ENCODE measurements around the gene KNOP1.

The KNOP1 gene

GRCh38 chr16:19697756-19698318, 20.2 kb downstream of the KNOP1 start:
- Histone ChIP-seq H3K9me2 (replicated peaks; ENCODE audit: control insufficient read depth, low read length) (no peaks in the 10 kb centered on the region), H3K27me3 (ENCODE audit: control insufficient read depth, low read length) (no peaks in the 10 kb centered on the region), H3K79me2 (ENCODE audit: control insufficient read depth, low read length) (no peaks in the 10 kb centered on the region), H3K4me3 (ENCODE audit: low read length) (no peak overlapping the region), H3F3A (ENCODE audit: control insufficient read depth, insufficient read depth) (no peaks in the 10 kb centered on the region), H3K27ac (ENCODE audit: low read depth, low read length) (no peak overlapping the region), H3K9me3 (ENCODE audit: control insufficient read depth, insufficient read depth, low read length) (no peaks in the 10 kb centered on the region), H4K20me1 (ENCODE audit: control insufficient read depth, insufficient read depth, low read depth, low read length) (peaks cover 4% of the 10 kb centered on the region; the same call in 1 of the 2 replicates), H3K4me1 (ENCODE audit: control insufficient read depth, low read length) (no peaks in the 10 kb centered on the region), H3K36me3 (ENCODE audit: control insufficient read depth, low read length) (peaks cover 31% of the 10 kb centered on the region), H3K4me2 (ENCODE audit: low read length) (no peak overlapping the region)
- TF ChIP-seq, protein P1, sequence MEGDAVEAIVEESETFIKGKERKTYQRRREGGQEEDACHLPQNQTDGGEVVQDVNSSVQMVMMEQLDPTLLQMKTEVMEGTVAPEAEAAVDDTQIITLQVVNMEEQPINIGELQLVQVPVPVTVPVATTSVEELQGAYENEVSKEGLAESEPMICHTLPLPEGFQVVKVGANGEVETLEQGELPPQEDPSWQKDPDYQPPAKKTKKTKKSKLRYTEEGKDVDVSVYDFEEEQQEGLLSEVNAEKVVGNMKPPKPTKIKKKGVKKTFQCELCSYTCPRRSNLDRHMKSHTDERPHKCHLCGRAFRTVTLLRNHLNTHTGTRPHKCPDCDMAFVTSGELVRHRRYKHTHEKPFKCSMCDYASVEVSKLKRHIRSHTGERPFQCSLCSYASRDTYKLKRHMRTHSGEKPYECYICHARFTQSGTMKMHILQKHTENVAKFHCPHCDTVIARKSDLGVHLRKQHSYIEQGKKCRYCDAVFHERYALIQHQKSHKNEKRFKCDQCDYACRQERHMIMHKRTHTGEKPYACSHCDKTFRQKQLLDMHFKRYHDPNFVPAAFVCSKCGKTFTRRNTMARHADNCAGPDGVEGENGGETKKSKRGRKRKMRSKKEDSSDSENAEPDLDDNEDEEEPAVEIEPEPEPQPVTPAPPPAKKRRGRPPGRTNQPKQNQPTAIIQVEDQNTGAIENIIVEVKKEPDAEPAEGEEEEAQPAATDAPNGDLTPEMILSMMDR (IDR thresholded peaks at IDR 0.05; ENCODE audit: low read depth, low read length, poor library complexity, severe bottlenecking): no peak
- no peak for TF ChIP-seq EZH2phosphoT487 (IDR thresholded peaks at IDR 0.05; ENCODE audit: borderline replicate concordance, low read length)

DNA sequence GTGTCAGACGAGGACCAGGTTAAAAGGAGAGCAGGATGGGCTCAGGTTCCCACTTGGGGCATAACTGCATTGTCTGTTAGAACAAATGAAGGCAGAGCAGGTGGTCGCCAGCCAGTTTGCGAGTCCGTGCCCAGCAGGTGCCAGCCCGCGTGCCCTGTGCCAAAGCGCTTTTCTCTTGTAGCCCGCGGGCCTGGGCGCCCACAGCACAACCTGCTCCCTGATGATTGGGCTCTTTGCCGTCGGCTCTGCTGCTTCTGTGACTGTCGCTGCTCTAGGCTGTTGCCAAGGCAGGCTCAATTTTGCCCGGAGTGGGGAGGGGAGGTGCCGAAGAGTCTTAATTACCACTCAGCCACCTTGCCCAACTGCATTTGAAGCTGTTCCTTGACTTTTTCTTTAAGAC, 21.1 kb downstream of the KNOP1 start:
- H4K20me1 ChIP-seq (ENCODE audit: control insufficient read depth, insufficient read depth, low read depth, low read length): peaks cover 4% of the 10 kb centered on the region; the same call in 1 of the 2 replicates
- H3F3A ChIP-seq (ENCODE audit: control insufficient read depth, insufficient read depth): no peaks in the 10 kb centered on the region
- H3K27ac ChIP-seq (ENCODE audit: low read depth, low read length): no peak overlapping the region
- no peak for TF ChIP-seq EZH2phosphoT487 (IDR thresholded peaks at IDR 0.05; ENCODE audit: borderline replicate concordance, low read length)
- TF ChIP-seq, protein P1 (IDR thresholded peaks at IDR 0.05; ENCODE audit: low read depth, low read length, poor library complexity, severe bottlenecking): no peak
- H3K4me3 ChIP-seq (ENCODE audit: low read length): no peak overlapping the region
- H3K4me1 ChIP-seq (ENCODE audit: control insufficient read depth, low read length): no peaks in the 10 kb centered on the region
- H3K36me3 ChIP-seq (ENCODE audit: control insufficient read depth, low read length): peaks cover 24% of the 10 kb centered on the region
- H3K4me2 ChIP-seq (ENCODE audit: low read length): no peak overlapping the region
- H3K9me3 ChIP-seq (ENCODE audit: control insufficient read depth, insufficient read depth, low read length): no peaks in the 10 kb centered on the region
- no peaks in the 10 kb centered on the region for H3K79me2 ChIP-seq (ENCODE audit: control insufficient read depth, low read length)
- H3K27me3 ChIP-seq (ENCODE audit: control insufficient read depth, low read length): no peaks in the 10 kb centered on the region
- H3K9me2 ChIP-seq (replicated peaks; ENCODE audit: control insufficient read depth, low read length): no peaks in the 10 kb centered on the region

GRCh38 chr16:19696328-19696727, 21.7 kb downstream of the KNOP1 start:
- peaks cover 24% of the 10 kb centered on the region for H3K36me3 ChIP-seq (ENCODE audit: control insufficient read depth, low read length)
- H4K20me1 ChIP-seq (ENCODE audit: control insufficient read depth, insufficient read depth, low read depth, low read length): peaks cover 4% of the 10 kb centered on the region; the same call in 1 of the 2 replicates
- H3K4me2 ChIP-seq (ENCODE audit: low read length): no peak overlapping the region
- no peaks in the 10 kb centered on the region for H3K4me1 ChIP-seq (ENCODE audit: control insufficient read depth, low read length)
- H3K4me3 ChIP-seq (ENCODE audit: low read length): no peak overlapping the region
- no peaks in the 10 kb centered on the region for H3K27me3 ChIP-seq (ENCODE audit: control insufficient read depth, low read length)
- no peak for TF ChIP-seq EZH2phosphoT487 (IDR thresholded peaks at IDR 0.05; ENCODE audit: borderline replicate concordance, low read length)
- TF ChIP-seq, protein P1 (IDR thresholded peaks at IDR 0.05; ENCODE audit: low read depth, low read length, poor library complexity, severe bottlenecking): no peak
- H3K27ac ChIP-seq (ENCODE audit: low read depth, low read length): no peak overlapping the region
- H3K9me3 ChIP-seq (ENCODE audit: control insufficient read depth, insufficient read depth, low read length): no peaks in the 10 kb centered on the region
- no peaks in the 10 kb centered on the region for H3K9me2 ChIP-seq (replicated peaks; ENCODE audit: control insufficient read depth, low read length)
- no peaks in the 10 kb centered on the region for H3F3A ChIP-seq (ENCODE audit: control insufficient read depth, insufficient read depth)
- no peaks in the 10 kb centered on the region for H3K79me2 ChIP-seq (ENCODE audit: control insufficient read depth, low read length)

All from DOHH2 (cell line).